Panc1 (cell line): ENCODE measurements around the gene CDK17.

Experiments
- CTCF ChIP-seq: fragments of 450-650 bp; IDR thresholded peaks from 2 replicates; pipeline ENCODE4 v1.5.1; 2017; ENCODE audit warnings: mild to moderate bottlenecking
- POLR2AphosphoS5 ChIP-seq: IDR thresholded peaks from 2 replicates; pipeline ENCODE4 v1.6.1; 2012; ENCODE audit warnings: mild to moderate bottlenecking, low read depth, low read length, moderate library complexity
- REST ChIP-seq, 2 experiments: IDR thresholded peaks; 2 replicates each; pipeline ENCODE4 v1.6.1; 2011 to 2012; ENCODE audit warnings: low read depth in 2 of 2, control low read depth in 1 of 2, low read length in 1 of 2, mild to moderate bottlenecking in 1 of 2, moderate library complexity in 1 of 2; ENCODE audit not compliant: insufficient read depth in 1 of 2

GRCh38 chr12:96427269-96427729, 27.1 kb upstream of the CDK17 start:
- no peak for TF ChIP-seq CTCF
- no peak for TF ChIP-seq REST (IDR thresholded peaks at IDR 0.05; ENCODE audit: insufficient read depth in 1 of 2, low read depth in 2 of 2, low read length in 1 of 2)
- no peak for TF ChIP-seq POLR2AphosphoS5
